Suprapubic skin (tissue), 4 donors: ENCODE measurements around the gene OR2Z1.

Source experiments
- CTCF ChIP-seq, 2 donors: fragments of 200-600 bp in 1 of 2; fragments of 450-650 bp in 1 of 2; sonication (generic) in 1 of 2; IDR thresholded peaks; one replicate each; pipeline ENCODE4 v1.5.1; 2016 to 2019; ENCODE audit warnings: antibody characterized with exemption in 2 of 2, mild to moderate bottlenecking in 1 of 2, moderate library complexity in 1 of 2
- EP300 ChIP-seq: sonication (generic); formaldehyde crosslinking; IDR thresholded peaks from one replicate; pipeline ENCODE4 v1.6.1; 2017; ENCODE audit warnings: antibody characterized with exemption
- POLR2A ChIP-seq, 2 donors: fragments of 450-650 bp; IDR thresholded peaks; one replicate each; pipeline ENCODE4 v1.6.1; 2017; ENCODE audit warnings: antibody characterized with exemption in 2 of 2, mild to moderate bottlenecking in 2 of 2, moderate library complexity in 2 of 2
- POLR2AphosphoS5 ChIP-seq, 3 donors: sonication (generic); formaldehyde crosslinking; IDR thresholded peaks; one replicate each; pipeline ENCODE4 v1.6.1; 2017; ENCODE audit warnings: antibody characterized with exemption in 3 of 3

GRCh38 chr19:8681345-8682029 lies 39.9 kb upstream of the OR2Z1 start:
- TF ChIP-seq CTCF (IDR thresholded peaks at IDR 0.05) (no peak), EP300 (no peak), POLR2AphosphoS5 (IDR thresholded peaks at IDR 0.05) (no peak), POLR2A (IDR thresholded peaks at IDR 0.05) (no peak)
